B cell (primary cell): ENCODE measurements around the gene CCDC17. TPM values are rescaled to one million over a fixed set of nuclear protein-coding genes. Genes with fewer than 3 reads are reported as not detected.

ENCODE experiments used
- ATAC-seq: fragments of 200-7000 bp; cut with Tn5 transposase; one replicate; pipeline ENCODE4 v1.10.0; 2021; ENCODE audit warnings: low read depth, mild to moderate bottlenecking, moderate number of reproducible peaks, moderate library complexity
- CTCF ChIA-PET: fragments of 350-600 bp; sonication (Branson Sonifier 250); formaldehyde crosslinking; loops from one replicate; lab custom pipeline; 2021; ENCODE audit warnings: antibody characterized with exemption, inconsistent platforms; lab: Charles Lee
- POLR2A ChIA-PET: fragments of 350-600 bp; sonication (Branson Sonifier 250); formaldehyde crosslinking; loops from one replicate; lab custom pipeline; 2021; ENCODE audit warnings: antibody characterized with exemption; lab: Charles Lee
- DNase-seq: peaks from one replicate; pipeline ENCODE4 v3.0.0; 2013
- H2AFZ ChIP-seq: 2 replicates; pipeline ENCODE4 v1.6.1; 2012; ENCODE audit warnings: mild to moderate bottlenecking, low read depth, low read length; ENCODE audit not compliant: insufficient read depth, poor library complexity, severe bottlenecking
- H3K27ac ChIP-seq, 2 donors: 1 replicate in 1 of 2; 2 replicates in 1 of 2; pipeline ENCODE4 v1.5.1; 2012 to 2013; ENCODE audit warnings: low read length in 2 of 2, mild to moderate bottlenecking in 2 of 2, moderate library complexity in 1 of 2
- H3K27me3 ChIP-seq, 4 experiments: fragments of 200-600 bp in 1 of 4; sonication (generic) in 1 of 4; replicated peaks in 1 of 4; 1 replicate in 2 of 4; 2 replicates in 2 of 4; pipeline versions ENCODE4 v1.6.1 to v1.7.0; 2013 to 2016; ENCODE audit warnings: low read length in 3 of 4, mild to moderate bottlenecking in 2 of 4, mixed read lengths in 1 of 4, moderate library complexity in 1 of 4; ENCODE audit not compliant: insufficient read depth in 4 of 4, control insufficient read depth in 3 of 4; ENCODE audit errors: control extremely low read depth in 1 of 4
- H3K36me3 ChIP-seq, 2 experiments: replicated peaks in 1 of 2; 1 replicate in 1 of 2; 2 replicates in 1 of 2; pipeline versions ENCODE4 v1.6.1 to v1.7.1; 2013; ENCODE audit warnings: low read length in 1 of 2; ENCODE audit not compliant: insufficient read depth in 2 of 2, control insufficient read depth in 1 of 2; ENCODE audit errors: control extremely low read depth in 1 of 2, extremely low read depth in 1 of 2
- H3K4me1 ChIP-seq, 2 donors: fragments of 200-600 bp in 1 of 2; sonication (generic) in 1 of 2; 1 replicate in 1 of 2; 2 replicates in 1 of 2; pipeline versions ENCODE4 v1.5.1 to v1.6.1; 2013 to 2017; ENCODE audit warnings: low read length in 2 of 2; ENCODE audit not compliant: control insufficient read depth in 2 of 2, insufficient read depth in 2 of 2
- H3K4me2 ChIP-seq: replicated peaks from 2 replicates; pipeline ENCODE3; 2012; ENCODE audit warnings: mild to moderate bottlenecking, low read depth, low read length; ENCODE audit not compliant: poor library complexity, severe bottlenecking
- H3K4me3 ChIP-seq, 5 experiments: fragments of 200-600 bp in 1 of 5; sonication (generic) in 1 of 5; 1 replicate in 3 of 5; 2 replicates in 2 of 5; pipeline versions ENCODE4 v1.5.1 to v1.7.0; 2011 to 2016; ENCODE audit warnings: low read length in 4 of 5, mild to moderate bottlenecking in 4 of 5, low read depth in 2 of 5, control low read depth in 1 of 5, moderate library complexity in 1 of 5; ENCODE audit not compliant: insufficient read depth in 1 of 5; ENCODE audit errors: control extremely low read depth in 1 of 5, extremely low read depth in 1 of 5
- H3K79me2 ChIP-seq: fragments of 200-600 bp; sonication (generic); one replicate; pipeline ENCODE4 v1.6.0; 2016; ENCODE audit warnings: low read length; ENCODE audit not compliant: control insufficient read depth, insufficient read depth
- H3K9ac ChIP-seq: fragments of 200-600 bp; sonication (generic); 2 replicates; pipeline ENCODE4 v1.6.1; 2017; ENCODE audit warnings: mild to moderate bottlenecking, low read length, moderate library complexity
- H3K9me3 ChIP-seq, 3 donors: one replicate each; pipeline versions ENCODE4 v1.6.1 to v1.7.1; 2013; ENCODE audit warnings: low read length in 2 of 3; ENCODE audit not compliant: control insufficient read depth in 2 of 3, insufficient read depth in 1 of 3; ENCODE audit errors: control extremely low read depth in 1 of 3
- H4K20me1 ChIP-seq: 2 replicates; pipeline ENCODE4 v1.6.0; 2012; ENCODE audit warnings: mild to moderate bottlenecking, low read length; ENCODE audit not compliant: insufficient read depth, control insufficient read depth, poor library complexity, severe bottlenecking
- H3K27ac Mint-ChIP-seq: one replicate; pipeline ENCODE4 v1.8.0; 2021; ENCODE audit warnings: mixed read lengths
- H3K27me3 Mint-ChIP-seq: one replicate; pipeline ENCODE4 v1.8.0; 2021; ENCODE audit warnings: mixed read lengths
- H3K4me1 Mint-ChIP-seq: one replicate; pipeline ENCODE4 v1.8.0; 2021; ENCODE audit warnings: mixed read lengths
- H3K4me3 Mint-ChIP-seq: one replicate; pipeline ENCODE4 v1.8.0; 2021; ENCODE audit warnings: mixed read lengths
- H3K9me3 Mint-ChIP-seq: one replicate; pipeline ENCODE4 v1.8.0; 2022; ENCODE audit warnings: mixed read lengths; ENCODE audit not compliant: insufficient read depth
- CTCF ChIP-seq: fragments of 200-600 bp; IDR thresholded peaks from one replicate; pipeline ENCODE4 v1.8.0; 2022; ENCODE audit warnings: antibody characterized with exemption, mild to moderate bottlenecking
- EZH2 ChIP-seq: IDR thresholded peaks from 2 replicates; pipeline ENCODE4 v1.6.1; 2012; ENCODE audit warnings: borderline replicate concordance, low read depth, mild to moderate bottlenecking, moderate library complexity, low read length; ENCODE audit not compliant: insufficient read depth, poor library complexity, severe bottlenecking
- WGBS: methylation state at CpG from one replicate; pipeline ENCODE4 v1.1.5; 2013; ENCODE audit warnings: missing lambda C conversion rate; ENCODE audit not compliant: insufficient coverage; 5-methylcytosine and 5-hydroxymethylcytosine counted together
- intact Hi-C: fragments of 100-400 bp; cut with micrococcal nuclease; formaldehyde crosslinking; loops from one replicate; pipeline ENCODE4 v1.10.0; 2022
- polyA plus RNA-seq: library from polyadenylated mRNA; depleted of rRNA; stranded (reverse); fragments of >200 nt; gene quantifications from 2 replicates; pipeline ENCODE4 v1.2.3, GENCODE V29; 2012
- total RNA-seq, 2 donors: library from RNA; stranded (reverse); fragments of 120-200 nt in 1 of 2; gene quantifications; 1 replicate in 1 of 2; 2 replicates in 1 of 2; pipeline versions ENCODE4 v1.2.3 to v1.2.4, GENCODE V29; 2013 to 2022

CCDC17 gene
- total and polyA plus RNA-seq, 2 donors (not counting 1 experiment from before 2014, with no cell fraction given) = 2.9 to 8.2 TPM

GRCh38 chr1:45622524-45623394 is 1.1 kb downstream of the CCDC17 start:
- 94% methylated on average over 78 of the region's 78 CpGs for WGBS
- no peak overlapping the region for H3K4me3 ChIP-seq
- no peak overlapping the region for H3K4me2 ChIP-seq
- H3K27ac ChIP-seq = no peak overlapping the region
- no peaks in the 10 kb centered on the region for H3K27me3 ChIP-seq
- Mint-ChIP-seq H3K4me1 (peaks cover 1% of the 10 kb centered on the region), H3K9me3 (no peaks in the 10 kb centered on the region), H3K27me3 (no peaks in the 10 kb centered on the region), H3K4me3 (no peak overlapping the region), H3K27ac (no peak overlapping the region)
- peaks cover 6 to 40% of the 10 kb centered on the region in 2 experiments for H3K36me3 ChIP-seq
- peaks cover 0 to 10% (median 0%) of the 10 kb centered on the region in 3 donors for H3K9me3 ChIP-seq
- H3K4me1 ChIP-seq = no peaks in the 10 kb centered on the region
- CTCF ChIA-PET = interaction anchor here (0.6 kb wide), 1 partner anchor 81 kb away, joined by 3 read pairs; no protein-coding TSS in a partner anchor
- H3K79me2 ChIP-seq = no peaks in the 10 kb centered on the region
- no peak overlapping the region for H2AFZ ChIP-seq
- DNase-seq = no peak
- H4K20me1 ChIP-seq = peaks cover under 1% of the 10 kb centered on the region
- ATAC-seq = no peak
- H3K9ac ChIP-seq = no peak overlapping the region
- TF ChIP-seq EZH2 (no peak), CTCF (no peak)
- intact Hi-C loops = no loop called here
- POLR2A ChIA-PET = no interaction called here

GRCh38 chr1:45621895-45622523 is 1.8 kb downstream of the CCDC17 start:
- ChIA-PET CTCF (no interaction called here), POLR2A (no interaction called here)
- H3K4me1 Mint-ChIP-seq = peaks cover 4% of the 10 kb centered on the region
- no peaks in the 10 kb centered on the region for H3K27me3 Mint-ChIP-seq
- ATAC-seq (no peak), DNase-seq (peak; percentile 12)
- H3K4me3 Mint-ChIP-seq = no peak overlapping the region
- H3K9me3 Mint-ChIP-seq = no peaks in the 10 kb centered on the region
- H3K79me2 ChIP-seq = no peaks in the 10 kb centered on the region
- H3K27me3 ChIP-seq = no peaks in the 10 kb centered on the region
- no peak overlapping the region for H3K27ac ChIP-seq
- H3K4me1 ChIP-seq = no peaks in the 10 kb centered on the region
- H2AFZ ChIP-seq = no peak overlapping the region
- no peak overlapping the region for H3K4me3 ChIP-seq
- intact Hi-C loops = no loop called here
- peaks cover 8% of the 10 kb centered on the region for H4K20me1 ChIP-seq
- WGBS = 92% methylated on average over 18 of the region's 18 CpGs
- TF ChIP-seq EZH2 (no peak), CTCF (no peak)
- no peak overlapping the region for H3K4me2 ChIP-seq
- no peak overlapping the region for H3K27ac Mint-ChIP-seq
- peaks cover 9 to 40% of the 10 kb centered on the region in 2 experiments for H3K36me3 ChIP-seq
- H3K9me3 ChIP-seq = peaks cover 0 to 10% (median 0%) of the 10 kb centered on the region in 3 donors
- no peak overlapping the region for H3K9ac ChIP-seq
